C1 segment of cervical spinal cord (tissue), 14 donors: Measurements from ENCODE around the gene TUBD1.

Source experiments
- DNase-seq, 14 donors: peaks; one replicate each; lab custom pipeline; 2025; lab: John Stamatoyannopoulos, UW

The TUBD1 gene

DNA sequence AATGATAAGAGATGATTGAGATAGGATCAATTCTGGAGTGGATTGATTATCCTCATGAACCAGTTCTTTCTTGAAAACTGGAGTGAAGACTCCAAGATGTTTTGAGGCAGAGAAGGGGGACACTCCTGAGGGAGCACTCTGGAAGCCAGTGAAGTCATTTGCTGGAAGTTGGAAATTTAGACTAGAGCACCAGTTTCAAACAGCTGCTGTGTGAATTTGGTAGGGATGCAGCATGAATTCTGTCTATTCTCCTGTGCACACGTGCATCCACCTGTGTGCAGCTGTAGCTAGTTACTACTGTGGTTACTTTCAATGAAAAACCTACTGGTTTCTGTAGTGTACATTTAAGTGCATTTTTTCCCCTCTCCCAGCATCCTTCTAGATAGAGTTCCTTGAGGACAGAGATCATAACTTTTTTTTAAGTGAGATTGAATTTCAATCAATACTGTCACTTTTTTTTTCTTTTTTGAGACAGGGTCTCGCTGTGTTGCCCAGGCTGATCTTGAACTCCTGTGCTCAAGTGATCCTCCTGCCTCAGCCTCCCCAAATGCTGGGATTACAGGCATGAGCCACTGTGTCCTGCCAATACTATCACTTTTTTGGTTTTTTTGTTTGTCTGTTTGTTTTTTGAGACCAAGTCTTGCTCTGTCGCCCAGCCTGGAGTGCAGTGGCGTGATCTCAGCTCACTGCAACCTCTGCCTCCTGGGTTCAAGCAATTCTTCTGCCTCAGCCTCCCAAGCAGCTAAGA is 65.9 kb downstream of the TUBD1 start:
- DNase-seq, result no peak

- no peak for DNase-seq
These were observed 67.0 kb downstream of the TUBD1 start for GRCh38 chr17:59825533-59826322.

DNA sequence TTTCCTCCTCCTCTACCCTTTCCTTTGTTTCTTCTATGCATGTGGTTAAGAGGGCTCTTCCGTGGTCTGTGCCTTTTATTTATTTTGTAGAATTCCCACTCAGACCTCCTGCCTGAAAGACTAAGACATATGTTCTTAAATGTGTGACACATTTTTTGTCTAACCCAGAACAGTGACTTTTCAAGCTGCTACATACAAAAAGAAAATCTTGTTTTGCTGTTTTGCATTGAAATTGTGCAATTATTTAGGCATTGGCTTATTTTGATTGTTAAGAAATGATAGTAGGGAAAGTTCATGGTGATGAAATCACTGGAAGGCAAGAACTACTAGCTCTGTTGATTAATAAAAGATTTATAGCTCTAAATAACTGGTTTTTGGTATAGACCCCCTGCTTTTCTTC is 76.8 kb downstream of the TUBD1 start:
- DNase-seq, result no peak

- no peak for DNase-seq
These were observed 78.1 kb downstream of the TUBD1 start for GRCh38 chr17:59814685-59815084.

- DNase-seq, result no peak
These were observed 78.5 kb downstream of the TUBD1 start for GRCh38 chr17:59814276-59814675.

GRCh38 chr17:59812139-59812538 is 80.6 kb downstream of the TUBD1 start:
- DNase-seq, result no peak

- no peak for DNase-seq
These were observed 81.5 kb downstream of the TUBD1 start for GRCh38 chr17:59811209-59811608.

GRCh38 chr17:59810894-59811153 is 81.9 kb downstream of the TUBD1 start:
- no peak for DNase-seq
